Stimulated activated CD8-positive, alpha-beta memory T cell treated with anti-CD3 and anti-CD28 coated beads, Interleukin-2, amount 100 ng/mL, for 48 hours (primary cell): ENCODE data around the gene KDM7A.
"Not testable (repeated sequence)": the region's sequence is repeated elsewhere in the genome, so short reads cannot be mapped to it uniquely, and the experiment has no call there.

Experiments
- DNase-seq, 2 donors: peaks; one replicate each; pipeline ENCODE4 v3.0.0-alpha.2; 2020; ENCODE audit warnings: low read depth in 2 of 2

KDM7A gene

DNA sequence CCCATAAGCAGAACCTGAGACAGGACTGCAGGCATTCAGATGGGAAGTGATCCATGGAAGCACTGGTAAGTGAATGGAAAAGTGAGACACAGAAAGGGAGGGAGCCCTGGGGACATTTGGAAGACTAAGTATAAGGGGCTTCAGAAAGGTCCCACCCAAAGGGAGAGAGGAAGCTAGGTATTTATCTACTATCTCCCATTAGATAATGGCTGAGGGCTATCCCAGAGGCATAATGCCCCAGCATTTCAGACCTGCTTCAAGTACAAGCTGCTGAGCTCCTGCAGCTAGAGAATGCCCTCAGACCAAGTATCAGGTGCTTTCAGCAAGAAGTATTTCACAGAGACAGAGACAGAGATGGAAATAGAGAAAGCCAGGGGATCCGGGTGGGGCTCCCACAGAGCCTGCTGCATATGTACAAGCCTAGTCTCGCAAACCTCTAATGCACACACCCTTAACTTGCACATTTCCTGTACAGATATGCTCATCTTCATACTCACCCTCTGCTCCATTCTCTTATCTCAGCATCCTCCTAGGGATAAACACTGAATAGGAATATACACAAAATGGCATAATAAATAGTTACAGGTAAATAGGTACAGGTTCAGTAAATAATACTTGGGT lies 20.2 kb downstream of the KDM7A start:
- no peak for DNase-seq

GRCh38 chr7:140155428-140155827 lies 21.4 kb downstream of the KDM7A start:
- DNase-seq, result no peak

- DNase-seq, result no peak
Observed at GRCh38 chr7:140153666-140154161, 23.1 kb downstream of the KDM7A start.

DNA sequence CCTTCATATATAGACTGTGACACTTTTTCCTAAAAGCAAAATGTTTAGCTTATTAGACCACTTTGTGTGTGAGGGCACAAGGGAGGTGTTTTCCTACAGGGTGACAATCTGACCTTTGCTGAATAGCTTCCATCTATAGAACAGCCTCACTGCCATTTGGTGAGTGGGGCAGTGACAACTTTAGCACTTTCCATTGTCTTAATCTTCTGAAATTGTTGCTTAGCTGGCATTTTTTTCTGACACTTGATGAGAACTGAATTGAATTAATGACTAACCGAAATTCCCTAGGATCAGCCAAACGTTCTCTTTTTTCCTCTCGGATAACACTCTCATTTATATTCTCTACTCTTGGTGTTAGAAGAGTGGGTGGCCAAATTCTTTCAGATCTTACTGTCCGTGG lies 30.2 kb downstream of the KDM7A start:
- no peak for DNase-seq

DNA sequence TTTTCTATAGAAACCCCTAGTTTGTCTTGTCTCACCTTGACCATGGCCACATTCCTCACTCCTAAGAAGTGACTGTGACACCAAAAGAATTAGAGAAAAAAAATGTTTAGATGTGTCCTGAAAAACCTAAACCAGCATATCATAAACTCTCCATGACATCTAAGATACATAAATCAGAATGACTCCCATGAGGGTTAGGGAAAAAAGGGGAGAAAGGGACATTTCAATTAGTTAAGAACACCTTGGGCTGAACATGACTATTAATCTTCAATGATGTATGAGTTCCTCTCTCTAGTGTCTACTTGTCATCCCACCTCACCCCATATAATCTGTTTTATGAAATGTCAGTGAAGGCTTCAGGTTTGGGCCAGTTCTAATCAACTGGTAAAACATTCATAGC lies 31.1 kb downstream of the KDM7A start:
- no peak for DNase-seq

DNA sequence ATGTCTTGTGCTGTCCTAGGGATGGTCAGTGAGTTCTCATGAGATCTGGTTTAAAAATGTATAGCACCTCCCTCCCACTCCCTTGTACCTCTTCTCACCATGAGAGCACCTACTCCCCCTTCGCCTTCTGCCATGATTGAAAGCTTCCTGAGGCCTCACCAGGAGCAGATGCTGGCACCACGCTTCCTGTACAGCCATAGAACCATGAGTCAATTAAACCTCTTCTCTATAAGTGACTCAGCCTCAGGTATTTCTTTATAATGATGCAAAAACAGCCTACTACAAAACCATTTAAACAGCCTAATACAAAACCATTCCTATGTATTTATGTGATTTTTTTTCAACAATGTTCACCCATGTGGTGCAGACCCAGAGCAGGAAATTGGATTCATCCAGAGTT lies 32.0 kb downstream of the KDM7A start:
- DNase-seq, result no peak

- DNase-seq, result no peak
Observed at GRCh38 chr7:140143997-140144396, 32.8 kb downstream of the KDM7A start.

GRCh38 chr7:140142031-140142430 lies 34.8 kb downstream of the KDM7A start:
- no peak for DNase-seq

GRCh38 chr7:140141256-140141655 lies 35.5 kb downstream of the KDM7A start:
- DNase-seq, result no peak

GRCh38 chr7:140137078-140137477 lies 39.7 kb downstream of the KDM7A start:
- DNase-seq, result no peak

DNA sequence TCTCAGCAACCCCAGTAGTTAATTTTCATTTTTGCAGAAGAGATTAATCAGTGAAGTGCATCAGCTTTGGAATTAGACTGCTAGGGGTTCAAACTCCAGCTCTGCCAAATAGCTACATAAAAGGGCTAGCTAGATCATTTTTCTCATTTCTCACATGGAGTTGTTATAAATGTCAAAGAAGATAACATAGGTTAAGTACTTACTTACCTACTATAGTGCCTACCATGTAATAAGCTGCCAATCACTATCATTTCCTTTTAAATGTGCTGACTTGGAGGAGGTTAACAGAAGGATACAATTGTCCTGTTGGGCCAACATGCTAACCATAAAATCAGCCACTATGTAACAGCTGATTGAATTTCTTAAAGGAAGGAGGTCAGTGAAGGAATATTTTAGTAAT lies 40.7 kb downstream of the KDM7A start:
- no peak for DNase-seq

- DNase-seq, result no peak
Observed at GRCh38 chr7:140134039-140134438, 42.7 kb downstream of the KDM7A start.

GRCh38 chr7:140127360-140128127 lies 49.2 kb downstream of the KDM7A start:
- DNase-seq, result no peak

- no peak for DNase-seq
Observed at GRCh38 chr7:140126435-140127034, 50.2 kb downstream of the KDM7A start.

DNA sequence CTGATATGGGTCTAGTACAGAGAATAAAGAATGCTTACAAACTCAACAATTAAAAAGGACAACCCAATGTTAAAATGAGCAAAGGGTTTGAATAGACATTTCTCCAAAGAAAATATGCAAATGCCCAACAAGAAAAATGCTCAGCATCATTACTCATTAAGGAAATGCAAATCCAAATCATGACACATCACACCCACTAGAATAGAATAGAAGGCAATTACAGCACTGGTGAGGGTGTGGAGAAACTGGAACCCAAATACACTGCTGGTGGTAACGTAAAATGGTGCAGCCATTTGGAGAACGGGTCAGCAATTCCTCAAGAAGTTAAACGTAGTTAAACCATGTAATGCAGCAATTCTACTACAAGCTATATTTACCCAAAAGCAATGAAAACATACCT lies 53.8 kb downstream of the KDM7A start:
- no peak for DNase-seq

DNA sequence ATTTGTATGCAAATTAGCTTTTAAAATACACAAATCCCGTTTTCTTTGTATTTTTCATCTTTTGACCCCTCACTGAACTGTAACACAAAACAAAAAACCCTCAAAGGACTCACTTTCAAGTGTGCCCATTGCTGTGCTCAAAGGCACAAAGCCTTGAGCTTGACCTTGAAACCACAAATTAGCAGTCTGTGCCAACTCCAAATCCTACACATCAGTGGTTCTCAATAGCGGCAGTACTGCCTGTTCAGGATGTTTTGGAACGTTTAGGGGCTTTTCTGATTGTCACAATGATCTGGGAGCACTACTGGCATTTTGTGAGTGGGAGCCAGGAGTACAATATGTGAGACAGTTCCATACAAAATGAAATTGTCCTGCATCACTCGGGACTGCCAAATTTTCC lies 55.5 kb downstream of the KDM7A start:
- no peak for DNase-seq

GRCh38 chr7:140114817-140115216 lies 62.0 kb downstream of the KDM7A start:
- DNase-seq, result not testable (repeated sequence)

DNA sequence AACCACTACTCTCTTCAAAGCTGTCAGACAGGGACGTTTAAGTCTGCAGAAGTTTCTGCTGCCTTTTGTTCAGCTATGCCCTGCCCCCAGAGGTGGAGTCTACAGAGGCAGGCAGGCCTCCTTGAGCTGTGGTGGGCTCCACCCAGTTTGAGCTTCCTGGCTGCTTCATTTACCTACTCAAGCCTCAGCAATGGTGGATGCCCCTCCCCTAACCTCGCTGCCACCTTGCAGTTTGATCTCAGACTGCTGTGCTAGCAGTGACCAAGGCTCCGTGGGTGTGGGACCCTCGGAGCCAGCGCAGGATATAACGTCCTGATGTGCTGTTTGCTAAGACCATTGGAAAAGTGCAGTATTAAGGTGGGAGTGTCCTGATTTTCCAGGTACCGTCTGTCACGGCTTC lies 68.0 kb downstream of the KDM7A start:
- DNase-seq, result not testable (repeated sequence)

DNA sequence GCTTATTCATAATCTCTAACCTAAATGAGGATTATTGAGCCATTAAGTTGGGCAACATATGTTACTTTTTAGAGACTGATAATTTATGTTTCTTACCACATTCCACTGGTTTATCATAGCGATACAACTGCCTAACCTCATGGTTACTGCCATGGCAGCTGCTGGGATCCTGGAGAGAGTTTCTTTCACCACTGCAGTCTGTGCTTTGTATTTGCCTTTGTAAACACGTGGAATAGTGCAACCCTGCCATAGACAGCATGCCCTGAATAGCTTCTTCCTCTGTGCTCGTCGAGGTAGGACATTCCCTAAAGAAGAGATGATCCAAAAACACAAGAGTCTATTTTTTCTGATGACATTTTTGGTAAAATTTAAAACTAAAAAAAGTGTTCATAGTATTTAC lies 80.3 kb downstream of the KDM7A start:
- no peak for DNase-seq

DNA sequence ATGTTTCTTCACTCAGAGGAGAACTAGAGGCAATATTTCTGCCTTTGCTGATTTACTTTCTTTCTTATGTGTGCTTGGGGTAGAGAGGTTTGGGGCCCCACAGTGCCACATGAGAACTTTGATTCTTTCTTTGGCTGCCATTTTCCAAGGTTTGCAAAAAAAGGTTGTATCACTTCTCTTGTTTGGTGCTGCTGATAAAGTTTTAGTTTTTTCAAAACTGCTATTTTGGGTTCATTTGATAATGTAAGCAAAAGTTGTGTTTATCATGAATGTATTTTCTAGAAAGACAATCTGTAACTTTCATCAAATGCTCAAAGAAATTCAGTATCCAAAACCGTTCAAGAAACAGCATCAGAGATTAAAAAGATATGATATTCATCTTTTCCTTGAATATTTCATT lies 83.4 kb downstream of the KDM7A start:
- no peak for DNase-seq

- DNase-seq, result no peak
Observed at GRCh38 chr7:140085447-140085846, 91.3 kb downstream of the KDM7A start.

- DNase-seq, result peak in 1 of 2 donors; percentile 28
Observed at GRCh38 chr7:140084972-140085371, 91.8 kb downstream of the KDM7A start.

GRCh38 chr7:140084142-140084655 lies 92.6 kb downstream of the KDM7A start:
- no peak for DNase-seq
